K562 (cell line): ENCODE measurements around the gene LAGE3. TPM values are rescaled to one million over a fixed set of nuclear protein-coding genes. Genes with fewer than 3 reads are reported as not detected.

Experiments used
- HNRNPLL ChIP-seq: fragments of 200-400 bp; formaldehyde crosslinking; IDR thresholded peaks from 2 replicates; pipeline ENCODE4 v1.6.1; 2017; ENCODE audit warnings: low read length, low read depth, mild to moderate bottlenecking; ENCODE audit not compliant: poor library complexity, severe bottlenecking
- ILF3 ChIP-seq: fragments of 450-650 bp; IDR thresholded peaks from 2 replicates; pipeline ENCODE4 v1.6.1; 2018; ENCODE audit warnings: antibody characterized with exemption, mild to moderate bottlenecking, moderate library complexity, borderline replicate concordance
- ILK ChIP-seq: fragments of 450-650 bp; IDR thresholded peaks from 2 replicates; pipeline ENCODE4 v1.6.1; 2016; ENCODE audit warnings: missing genetic modification characterization, low read depth, mild to moderate bottlenecking, missing compliant biosample characterization, moderate library complexity, borderline replicate concordance
- NFE2 ChIP-seq: IDR thresholded peaks from 2 replicates; pipeline ENCODE4 v1.6.1; 2014; ENCODE audit warnings: antibody characterized with exemption, low read depth
- SAFB ChIP-seq: fragments of 200-400 bp; formaldehyde crosslinking; IDR thresholded peaks from 2 replicates; pipeline ENCODE4 v1.6.1; 2017; ENCODE audit warnings: low read depth, low read length, borderline replicate concordance
- TAF15 ChIP-seq: fragments of 200-400 bp; formaldehyde crosslinking; IDR thresholded peaks from 2 replicates; pipeline ENCODE4 v1.6.1; 2017; ENCODE audit warnings: mild to moderate bottlenecking, low read depth, low read length, moderate library complexity
- ZFX ChIP-seq: sonication (generic); formaldehyde crosslinking; IDR thresholded peaks from 2 replicates; pipeline ENCODE4 v1.8.0; 2022; ENCODE audit warnings: mild to moderate bottlenecking, missing genetic modification reagents, moderate library complexity
- polyA plus RNA-seq, 8 experiments: library from polyadenylated mRNA; depleted of rRNA in 4 of 8; stranded (reverse) in 5 of 8; unstranded in 3 of 8; fragments of >200 nt; fragmentation: Nextera tagmentation in 2 of 8; fragmentation: Illumina TruSeq in 1 of 8; extraction: Ambion mirVana in 2 of 8; extraction: Trizol in 1 of 8; gene quantifications; 2 replicates each; pipeline versions ENCODE4 v1.2.1 to v1.2.3, GENCODE V29; 2011 to 2014; ENCODE audit warnings: inconsistent platforms in 1 of 8, missing spikeins in 1 of 8
- total RNA-seq, 7 experiments: library from RNA; depleted of rRNA in 6 of 7; stranded (reverse); fragments of >200 nt in 6 of 7; fragmentation: Illumina TruSeq in 2 of 7; extraction: Trizol in 2 of 7; gene quantifications; 2 replicates each; pipeline versions ENCODE4 v1.2.1 to v1.2.3, GENCODE V29; 2011 to 2021; ENCODE audit warnings: low replicate concordance in 1 of 7
- TF ChIP-seq, protein P1 (sequence below): sonication (generic); formaldehyde crosslinking; IDR thresholded peaks from 2 replicates; pipeline ENCODE4 v1.8.0; 2022; ENCODE audit warnings: mild to moderate bottlenecking, low read depth, missing genetic modification reagents
- TF ChIP-seq, protein P2 (sequence below): fragments of 450-650 bp; IDR thresholded peaks from 2 replicates; pipeline ENCODE4 v1.6.1; 2016; ENCODE audit warnings: mild to moderate bottlenecking, moderate library complexity
- TF ChIP-seq, protein P3 (sequence below): fragments of 200-800 bp; sonication (Bioruptor generic); IDR thresholded peaks from 2 replicates; pipeline ENCODE4 v1.6.1; 2017; ENCODE audit warnings: missing genetic modification characterization, missing compliant biosample characterization
- TF ChIP-seq, protein P4 (sequence below): fragments of 450-650 bp; IDR thresholded peaks from 2 replicates; pipeline ENCODE4 v1.6.1; 2016

Gene LAGE3
- total and polyA plus RNA-seq, 9 of the 15 experiments (the other 6 are each of a cell fraction or from before 2014, with no cell fraction given), result 28.2 to 125 (median 35.8) TPM

DNA sequence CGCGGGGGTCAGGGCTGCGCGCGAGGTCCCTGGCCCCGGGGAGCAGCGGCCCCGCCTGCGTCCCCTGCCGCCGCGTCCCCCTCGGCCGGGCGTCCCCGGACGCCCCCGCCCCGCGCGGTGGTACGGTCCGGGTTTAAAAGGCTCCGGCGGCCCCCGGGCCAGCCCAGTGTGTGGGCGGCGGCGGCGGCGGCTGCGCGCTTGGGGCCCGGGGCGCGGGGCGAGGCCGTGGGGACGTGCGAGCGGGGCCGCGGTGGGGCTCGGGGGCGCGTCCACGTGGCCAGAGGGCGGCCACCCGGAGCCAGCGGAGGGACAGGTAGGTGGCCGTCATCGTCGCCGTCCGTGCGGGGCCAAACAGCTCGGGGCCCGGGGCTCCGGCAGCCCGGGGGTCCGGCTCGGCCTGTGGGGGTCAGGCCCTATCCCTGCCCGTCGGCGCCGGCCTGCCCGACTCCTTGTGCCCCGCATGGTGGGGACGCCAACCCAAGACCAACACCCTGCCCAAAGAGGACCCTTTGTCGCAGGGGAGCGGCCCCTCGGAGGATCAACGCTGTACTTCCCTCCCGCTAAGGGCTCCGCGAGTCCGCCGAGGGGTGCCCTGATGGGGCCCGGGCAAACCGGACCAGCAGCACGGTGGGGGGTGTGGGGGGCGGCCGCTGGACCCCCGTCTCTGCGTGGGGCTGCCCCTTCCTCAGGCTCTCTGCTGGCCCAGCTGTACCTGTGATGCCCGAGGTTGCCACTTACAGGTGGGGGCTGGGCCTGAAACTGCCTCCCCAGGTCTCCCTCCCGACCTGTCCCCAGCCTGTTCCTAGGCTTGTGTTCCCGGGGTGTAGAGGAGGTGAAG is 20.7 kb downstream of the LAGE3 start, which contains the start of gene PLXNA3 (continued):
- TF ChIP-seq HNRNPLL (no peak), ZFX (CRISPR knock-in tag) (peak; percentile 47), SAFB (no peak), TAF15 (no peak), NFE2 (no peak), ILF3 (no peak), ILK (tag) (no peak)
- TF ChIP-seq, protein P1, sequence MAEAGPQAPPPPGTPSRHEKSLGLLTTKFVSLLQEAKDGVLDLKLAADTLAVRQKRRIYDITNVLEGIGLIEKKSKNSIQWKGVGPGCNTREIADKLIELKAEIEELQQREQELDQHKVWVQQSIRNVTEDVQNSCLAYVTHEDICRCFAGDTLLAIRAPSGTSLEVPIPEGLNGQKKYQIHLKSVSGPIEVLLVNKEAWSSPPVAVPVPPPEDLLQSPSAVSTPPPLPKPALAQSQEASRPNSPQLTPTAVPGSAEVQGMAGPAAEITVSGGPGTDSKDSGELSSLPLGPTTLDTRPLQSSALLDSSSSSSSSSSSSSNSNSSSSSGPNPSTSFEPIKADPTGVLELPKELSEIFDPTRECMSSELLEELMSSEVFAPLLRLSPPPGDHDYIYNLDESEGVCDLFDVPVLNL (CRISPR knock-in tag), result no peak
- TF ChIP-seq, protein P2, sequence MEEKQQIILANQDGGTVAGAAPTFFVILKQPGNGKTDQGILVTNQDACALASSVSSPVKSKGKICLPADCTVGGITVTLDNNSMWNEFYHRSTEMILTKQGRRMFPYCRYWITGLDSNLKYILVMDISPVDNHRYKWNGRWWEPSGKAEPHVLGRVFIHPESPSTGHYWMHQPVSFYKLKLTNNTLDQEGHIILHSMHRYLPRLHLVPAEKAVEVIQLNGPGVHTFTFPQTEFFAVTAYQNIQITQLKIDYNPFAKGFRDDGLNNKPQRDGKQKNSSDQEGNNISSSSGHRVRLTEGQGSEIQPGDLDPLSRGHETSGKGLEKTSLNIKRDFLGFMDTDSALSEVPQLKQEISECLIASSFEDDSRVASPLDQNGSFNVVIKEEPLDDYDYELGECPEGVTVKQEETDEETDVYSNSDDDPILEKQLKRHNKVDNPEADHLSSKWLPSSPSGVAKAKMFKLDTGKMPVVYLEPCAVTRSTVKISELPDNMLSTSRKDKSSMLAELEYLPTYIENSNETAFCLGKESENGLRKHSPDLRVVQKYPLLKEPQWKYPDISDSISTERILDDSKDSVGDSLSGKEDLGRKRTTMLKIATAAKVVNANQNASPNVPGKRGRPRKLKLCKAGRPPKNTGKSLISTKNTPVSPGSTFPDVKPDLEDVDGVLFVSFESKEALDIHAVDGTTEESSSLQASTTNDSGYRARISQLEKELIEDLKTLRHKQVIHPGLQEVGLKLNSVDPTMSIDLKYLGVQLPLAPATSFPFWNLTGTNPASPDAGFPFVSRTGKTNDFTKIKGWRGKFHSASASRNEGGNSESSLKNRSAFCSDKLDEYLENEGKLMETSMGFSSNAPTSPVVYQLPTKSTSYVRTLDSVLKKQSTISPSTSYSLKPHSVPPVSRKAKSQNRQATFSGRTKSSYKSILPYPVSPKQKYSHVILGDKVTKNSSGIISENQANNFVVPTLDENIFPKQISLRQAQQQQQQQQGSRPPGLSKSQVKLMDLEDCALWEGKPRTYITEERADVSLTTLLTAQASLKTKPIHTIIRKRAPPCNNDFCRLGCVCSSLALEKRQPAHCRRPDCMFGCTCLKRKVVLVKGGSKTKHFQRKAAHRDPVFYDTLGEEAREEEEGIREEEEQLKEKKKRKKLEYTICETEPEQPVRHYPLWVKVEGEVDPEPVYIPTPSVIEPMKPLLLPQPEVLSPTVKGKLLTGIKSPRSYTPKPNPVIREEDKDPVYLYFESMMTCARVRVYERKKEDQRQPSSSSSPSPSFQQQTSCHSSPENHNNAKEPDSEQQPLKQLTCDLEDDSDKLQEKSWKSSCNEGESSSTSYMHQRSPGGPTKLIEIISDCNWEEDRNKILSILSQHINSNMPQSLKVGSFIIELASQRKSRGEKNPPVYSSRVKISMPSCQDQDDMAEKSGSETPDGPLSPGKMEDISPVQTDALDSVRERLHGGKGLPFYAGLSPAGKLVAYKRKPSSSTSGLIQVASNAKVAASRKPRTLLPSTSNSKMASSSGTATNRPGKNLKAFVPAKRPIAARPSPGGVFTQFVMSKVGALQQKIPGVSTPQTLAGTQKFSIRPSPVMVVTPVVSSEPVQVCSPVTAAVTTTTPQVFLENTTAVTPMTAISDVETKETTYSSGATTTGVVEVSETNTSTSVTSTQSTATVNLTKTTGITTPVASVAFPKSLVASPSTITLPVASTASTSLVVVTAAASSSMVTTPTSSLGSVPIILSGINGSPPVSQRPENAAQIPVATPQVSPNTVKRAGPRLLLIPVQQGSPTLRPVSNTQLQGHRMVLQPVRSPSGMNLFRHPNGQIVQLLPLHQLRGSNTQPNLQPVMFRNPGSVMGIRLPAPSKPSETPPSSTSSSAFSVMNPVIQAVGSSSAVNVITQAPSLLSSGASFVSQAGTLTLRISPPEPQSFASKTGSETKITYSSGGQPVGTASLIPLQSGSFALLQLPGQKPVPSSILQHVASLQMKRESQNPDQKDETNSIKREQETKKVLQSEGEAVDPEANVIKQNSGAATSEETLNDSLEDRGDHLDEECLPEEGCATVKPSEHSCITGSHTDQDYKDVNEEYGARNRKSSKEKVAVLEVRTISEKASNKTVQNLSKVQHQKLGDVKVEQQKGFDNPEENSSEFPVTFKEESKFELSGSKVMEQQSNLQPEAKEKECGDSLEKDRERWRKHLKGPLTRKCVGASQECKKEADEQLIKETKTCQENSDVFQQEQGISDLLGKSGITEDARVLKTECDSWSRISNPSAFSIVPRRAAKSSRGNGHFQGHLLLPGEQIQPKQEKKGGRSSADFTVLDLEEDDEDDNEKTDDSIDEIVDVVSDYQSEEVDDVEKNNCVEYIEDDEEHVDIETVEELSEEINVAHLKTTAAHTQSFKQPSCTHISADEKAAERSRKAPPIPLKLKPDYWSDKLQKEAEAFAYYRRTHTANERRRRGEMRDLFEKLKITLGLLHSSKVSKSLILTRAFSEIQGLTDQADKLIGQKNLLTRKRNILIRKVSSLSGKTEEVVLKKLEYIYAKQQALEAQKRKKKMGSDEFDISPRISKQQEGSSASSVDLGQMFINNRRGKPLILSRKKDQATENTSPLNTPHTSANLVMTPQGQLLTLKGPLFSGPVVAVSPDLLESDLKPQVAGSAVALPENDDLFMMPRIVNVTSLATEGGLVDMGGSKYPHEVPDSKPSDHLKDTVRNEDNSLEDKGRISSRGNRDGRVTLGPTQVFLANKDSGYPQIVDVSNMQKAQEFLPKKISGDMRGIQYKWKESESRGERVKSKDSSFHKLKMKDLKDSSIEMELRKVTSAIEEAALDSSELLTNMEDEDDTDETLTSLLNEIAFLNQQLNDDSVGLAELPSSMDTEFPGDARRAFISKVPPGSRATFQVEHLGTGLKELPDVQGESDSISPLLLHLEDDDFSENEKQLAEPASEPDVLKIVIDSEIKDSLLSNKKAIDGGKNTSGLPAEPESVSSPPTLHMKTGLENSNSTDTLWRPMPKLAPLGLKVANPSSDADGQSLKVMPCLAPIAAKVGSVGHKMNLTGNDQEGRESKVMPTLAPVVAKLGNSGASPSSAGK, result no peak
- TF ChIP-seq, protein P3, sequence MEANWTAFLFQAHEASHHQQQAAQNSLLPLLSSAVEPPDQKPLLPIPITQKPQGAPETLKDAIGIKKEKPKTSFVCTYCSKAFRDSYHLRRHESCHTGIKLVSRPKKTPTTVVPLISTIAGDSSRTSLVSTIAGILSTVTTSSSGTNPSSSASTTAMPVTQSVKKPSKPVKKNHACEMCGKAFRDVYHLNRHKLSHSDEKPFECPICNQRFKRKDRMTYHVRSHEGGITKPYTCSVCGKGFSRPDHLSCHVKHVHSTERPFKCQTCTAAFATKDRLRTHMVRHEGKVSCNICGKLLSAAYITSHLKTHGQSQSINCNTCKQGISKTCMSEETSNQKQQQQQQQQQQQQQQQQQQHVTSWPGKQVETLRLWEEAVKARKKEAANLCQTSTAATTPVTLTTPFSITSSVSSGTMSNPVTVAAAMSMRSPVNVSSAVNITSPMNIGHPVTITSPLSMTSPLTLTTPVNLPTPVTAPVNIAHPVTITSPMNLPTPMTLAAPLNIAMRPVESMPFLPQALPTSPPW, result peak; percentile 89
- TF ChIP-seq, protein P4, sequence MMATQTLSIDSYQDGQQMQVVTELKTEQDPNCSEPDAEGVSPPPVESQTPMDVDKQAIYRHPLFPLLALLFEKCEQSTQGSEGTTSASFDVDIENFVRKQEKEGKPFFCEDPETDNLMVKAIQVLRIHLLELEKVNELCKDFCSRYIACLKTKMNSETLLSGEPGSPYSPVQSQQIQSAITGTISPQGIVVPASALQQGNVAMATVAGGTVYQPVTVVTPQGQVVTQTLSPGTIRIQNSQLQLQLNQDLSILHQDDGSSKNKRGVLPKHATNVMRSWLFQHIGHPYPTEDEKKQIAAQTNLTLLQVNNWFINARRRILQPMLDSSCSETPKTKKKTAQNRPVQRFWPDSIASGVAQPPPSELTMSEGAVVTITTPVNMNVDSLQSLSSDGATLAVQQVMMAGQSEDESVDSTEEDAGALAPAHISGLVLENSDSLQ, result no peak
